Fibroblast of skin of right quadriceps (primary cell): Measurements from ENCODE around the gene ZNF587.
"Not testable (repeated sequence)": the region's sequence is repeated elsewhere in the genome, so short reads cannot be mapped to it uniquely, and the experiment has no call there.

ENCODE experiments used
- DNase-seq: peaks from one replicate; pipeline ENCODE4 v3.0.0-alpha.2; 2013

ZNF587 gene

GRCh38 chr19:57888107-57888559, 38.5 kb downstream of the ZNF587 start:
- DNase-seq, result no peak

GRCh38 chr19:57888560-57889231, 39.0 kb downstream of the ZNF587 start, which contains the start of gene ZNF814:
Gene ZNF814 (minus strand): TSS chr19:57889037. CDS start chr19:57888802, 235 bp downstream.
- peak; percentile 86 for DNase-seq

GRCh38 chr19:57890706-57891105, 41.0 kb downstream of the ZNF587 start:
- not testable (repeated sequence) for DNase-seq

GRCh38 chr19:57900311-57900710, 50.7 kb downstream of the ZNF587 start:
- no peak for DNase-seq

GRCh38 chr19:57903618-57904184, 54.0 kb downstream of the ZNF587 start:
- no peak for DNase-seq

- DNase-seq, result no peak
Measured at GRCh38 chr19:57905258-57905657, 55.6 kb downstream of the ZNF587 start.

GRCh38 chr19:57907394-57907793, 57.7 kb downstream of the ZNF587 start:
- no peak for DNase-seq

GRCh38 chr19:57914531-57914930, 64.9 kb downstream of the ZNF587 start:
- DNase-seq, result no peak
